Liver (tissue), 9 donors: ENCODE measurements around the gene PRSS33. TPM values are rescaled to one million over a fixed set of nuclear protein-coding genes. Genes with fewer than 3 reads are reported as not detected.

ENCODE experiments used
- DNase-seq: peaks from one replicate; pipeline ENCODE4 v3.0.0-alpha.2; 2017; ENCODE audit warnings: low spot score
- H3K27ac ChIP-seq, 2 donors: one replicate each; pipeline ENCODE4 v1.7.0; 2013; ENCODE audit warnings: inconsistent platforms in 2 of 2, low read length in 2 of 2, control low read depth in 1 of 2, low read depth in 1 of 2, mild to moderate bottlenecking in 1 of 2
- H3K27me3 ChIP-seq, 4 donors: one replicate each; pipeline versions ENCODE4 v1.6.1 to v1.7.0; 2013; ENCODE audit warnings: low read length in 3 of 4, inconsistent platforms in 1 of 4, mild to moderate bottlenecking in 1 of 4, moderate library complexity in 1 of 4; ENCODE audit not compliant: control insufficient read depth in 4 of 4, insufficient read depth in 4 of 4
- H3K36me3 ChIP-seq, 4 donors: one replicate each; pipeline versions ENCODE4 v1.6.1 to v1.7.0; 2013; ENCODE audit warnings: low read length in 3 of 4, mild to moderate bottlenecking in 3 of 4, low read depth in 1 of 4, moderate library complexity in 1 of 4; ENCODE audit not compliant: control insufficient read depth in 4 of 4, insufficient read depth in 3 of 4
- H3K4me1 ChIP-seq, 4 donors: one replicate each; pipeline versions ENCODE4 v1.6.1 to v1.7.0; 2013; ENCODE audit warnings: low read length in 3 of 4, mild to moderate bottlenecking in 3 of 4, moderate library complexity in 1 of 4; ENCODE audit not compliant: control insufficient read depth in 4 of 4, insufficient read depth in 4 of 4
- H3K4me3 ChIP-seq, 3 donors: one replicate each; pipeline versions ENCODE4 v1.6.1 to v1.7.0; 2013; ENCODE audit warnings: low read length in 3 of 3, control low read depth in 1 of 3, low read depth in 1 of 3, mild to moderate bottlenecking in 1 of 3
- H3K9ac ChIP-seq, 2 donors: one replicate each; pipeline ENCODE4 v1.7.0; 2013; ENCODE audit warnings: low read length in 2 of 2, mild to moderate bottlenecking in 2 of 2, moderate library complexity in 2 of 2, control low read depth in 1 of 2, low read depth in 1 of 2
- H3K9me3 ChIP-seq, 4 donors: one replicate each; pipeline versions ENCODE4 v1.6.1 to v1.7.0; 2013; ENCODE audit warnings: low read length in 3 of 4; ENCODE audit not compliant: control insufficient read depth in 4 of 4
- EGR1 ChIP-seq, 2 donors: IDR thresholded peaks; 2 replicates each; pipeline ENCODE4 v1.6.1; 2016 to 2018; ENCODE audit warnings: antibody characterized with exemption in 2 of 2, low read depth in 2 of 2
- FOXA1 ChIP-seq: IDR thresholded peaks from 2 replicates; pipeline ENCODE4 v1.6.1; 2016; ENCODE audit warnings: antibody characterized with exemption
- FOXA2 ChIP-seq: IDR thresholded peaks from 2 replicates; pipeline ENCODE4 v1.6.1; 2016; ENCODE audit warnings: antibody characterized with exemption
- GABPA ChIP-seq, 2 donors: IDR thresholded peaks in 1 of 2; conservative IDR thresholded peaks in 1 of 2; 2 replicates each; pipeline ENCODE4 v1.6.1; 2016; ENCODE audit warnings: antibody characterized with exemption in 2 of 2, mild to moderate bottlenecking in 1 of 2, moderate library complexity in 1 of 2
- HNF4A ChIP-seq, 2 donors: conservative IDR thresholded peaks; 2 replicates each; pipeline ENCODE4 v1.6.1; 2016; ENCODE audit warnings: antibody characterized with exemption in 2 of 2, mild to moderate bottlenecking in 2 of 2
- JUND ChIP-seq, 2 donors: IDR thresholded peaks; 2 replicates each; pipeline ENCODE4 v1.6.1; 2016; ENCODE audit warnings: antibody characterized with exemption in 2 of 2
- MAX ChIP-seq: IDR thresholded peaks from 2 replicates; pipeline ENCODE4 v1.6.1; 2016; ENCODE audit warnings: antibody characterized with exemption
- NR2F2 ChIP-seq: IDR thresholded peaks from 2 replicates; pipeline ENCODE4 v1.6.1; 2016; ENCODE audit warnings: antibody characterized with exemption
- RAD21 ChIP-seq, 2 donors: IDR thresholded peaks; 2 replicates each; pipeline ENCODE4 v1.6.1; 2016; ENCODE audit warnings: antibody characterized with exemption in 2 of 2, mild to moderate bottlenecking in 2 of 2
- REST ChIP-seq: IDR thresholded peaks from 2 replicates; pipeline ENCODE4 v1.6.1; 2016; ENCODE audit warnings: antibody characterized with exemption, mild to moderate bottlenecking
- RXRA ChIP-seq, 2 donors: IDR thresholded peaks; 2 replicates each; pipeline ENCODE4 v1.6.1; 2017 to 2018; ENCODE audit warnings: antibody characterized with exemption in 2 of 2, mild to moderate bottlenecking in 1 of 2
- SP1 ChIP-seq: IDR thresholded peaks from 2 replicates; pipeline ENCODE4 v1.6.1; 2018; ENCODE audit warnings: antibody characterized with exemption, mild to moderate bottlenecking
- TAF1 ChIP-seq: conservative IDR thresholded peaks from 2 replicates; pipeline ENCODE4 v1.6.1; 2016; ENCODE audit warnings: antibody characterized with exemption, mild to moderate bottlenecking
- YY1 ChIP-seq: IDR thresholded peaks from 2 replicates; pipeline ENCODE4 v1.6.1; 2016; ENCODE audit warnings: antibody characterized with exemption, mild to moderate bottlenecking
- ZBTB33 ChIP-seq: IDR thresholded peaks from 2 replicates; pipeline ENCODE4 v1.6.1; 2016; ENCODE audit warnings: antibody characterized with exemption
- WGBS: extraction: QIAGEN DNeasy Blood & Tissue Kit; methylation state at CpG from one replicate; pipeline ENCODE4 v1.1.7; 2013; 5-methylcytosine and 5-hydroxymethylcytosine counted together
- polyA plus RNA-seq, 2 donors: library from polyadenylated mRNA; stranded (reverse) in 1 of 2; unstranded in 1 of 2; fragments of 200-250 nt in 1 of 2; fragments of >200 nt in 1 of 2; fragmentation: Nextera tagmentation in 1 of 2; extraction: Ambion mirVana in 1 of 2; gene quantifications; one replicate each; pipeline versions ENCODE4 v1.2.1 to v1.2.3, GENCODE V29; 2013 to 2015
- total RNA-seq, 2 donors: library from RNA; depleted of rRNA; stranded (reverse); fragments of >200 nt; gene quantifications; one replicate each; pipeline ENCODE4 v1.2.3, GENCODE V29; 2014
- TF ChIP-seq, protein P1 (sequence below): fragments of 150-350 bp; IDR thresholded peaks from 2 replicates; pipeline ENCODE4 v1.5.1; 2017; ENCODE audit warnings: improper control_type of control experiment, low read depth, low read length; ENCODE audit not compliant: missing input control
- TF ChIP-seq, protein P2 (sequence below): IDR thresholded peaks from 2 replicates; pipeline ENCODE4 v1.6.1; 2016; ENCODE audit warnings: antibody characterized with exemption
- donor health status: healthy.
- donor health status: healthy.
- donor health status: healthy.
- donor health status: healthy.
- donor health status: healthy.

PRSS33 gene
- total and polyA plus RNA-seq, 4 donors = not detected

- H3K27me3 ChIP-seq = no peaks in the 10 kb centered on the region
- no peaks in the 10 kb centered on the region for H3K4me1 ChIP-seq
- no peaks in the 10 kb centered on the region for H3K9me3 ChIP-seq
- no peak overlapping the region for H3K4me3 ChIP-seq
- H3K27ac ChIP-seq = no peak overlapping the region
- H3K9ac ChIP-seq = no peak overlapping the region
- H3K36me3 ChIP-seq = no peaks in the 10 kb centered on the region
- no peak for DNase-seq
- no peak for TF ChIP-seq ZBTB33
- no peak for TF ChIP-seq FOXA1
- TF ChIP-seq SP1 = no peak
- TF ChIP-seq YY1 = no peak
- TF ChIP-seq TAF1 = no peak
- TF ChIP-seq GABPA (IDR thresholded peaks at IDR 0.05 in 1 of 2, conservative IDR thresholded peaks at IDR 0.05 in 1 of 2) = no peak
- TF ChIP-seq, protein P1, sequence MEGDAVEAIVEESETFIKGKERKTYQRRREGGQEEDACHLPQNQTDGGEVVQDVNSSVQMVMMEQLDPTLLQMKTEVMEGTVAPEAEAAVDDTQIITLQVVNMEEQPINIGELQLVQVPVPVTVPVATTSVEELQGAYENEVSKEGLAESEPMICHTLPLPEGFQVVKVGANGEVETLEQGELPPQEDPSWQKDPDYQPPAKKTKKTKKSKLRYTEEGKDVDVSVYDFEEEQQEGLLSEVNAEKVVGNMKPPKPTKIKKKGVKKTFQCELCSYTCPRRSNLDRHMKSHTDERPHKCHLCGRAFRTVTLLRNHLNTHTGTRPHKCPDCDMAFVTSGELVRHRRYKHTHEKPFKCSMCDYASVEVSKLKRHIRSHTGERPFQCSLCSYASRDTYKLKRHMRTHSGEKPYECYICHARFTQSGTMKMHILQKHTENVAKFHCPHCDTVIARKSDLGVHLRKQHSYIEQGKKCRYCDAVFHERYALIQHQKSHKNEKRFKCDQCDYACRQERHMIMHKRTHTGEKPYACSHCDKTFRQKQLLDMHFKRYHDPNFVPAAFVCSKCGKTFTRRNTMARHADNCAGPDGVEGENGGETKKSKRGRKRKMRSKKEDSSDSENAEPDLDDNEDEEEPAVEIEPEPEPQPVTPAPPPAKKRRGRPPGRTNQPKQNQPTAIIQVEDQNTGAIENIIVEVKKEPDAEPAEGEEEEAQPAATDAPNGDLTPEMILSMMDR = no peak
- no peak for TF ChIP-seq EGR1 (IDR thresholded peaks at IDR 0.05; ENCODE audit: low read depth in 2 of 2)
- no peak for TF ChIP-seq NR2F2
- TF ChIP-seq JUND (IDR thresholded peaks at IDR 0.05) = no peak
- no peak for TF ChIP-seq RXRA (IDR thresholded peaks at IDR 0.05)
- TF ChIP-seq RAD21 (IDR thresholded peaks at IDR 0.05) = no peak
- WGBS = 89% methylated on average over 9 of the region's 9 CpGs
Observed at GRCh38 chr16:2745961-2746360, 41.4 kb downstream of the PRSS33 start.

- H3K27me3 ChIP-seq = no peaks in the 10 kb centered on the region
- H3K36me3 ChIP-seq = no peaks in the 10 kb centered on the region
- no peak overlapping the region for H3K27ac ChIP-seq
- WGBS = 84% methylated on average over 15 of the region's 15 CpGs
- no peak for DNase-seq
- no peak overlapping the region for H3K9ac ChIP-seq
- H3K9me3 ChIP-seq = no peaks in the 10 kb centered on the region
- no peaks in the 10 kb centered on the region for H3K4me1 ChIP-seq
- no peak overlapping the region for H3K4me3 ChIP-seq
- no peak for TF ChIP-seq HNF4A (conservative IDR thresholded peaks at IDR 0.05)
- TF ChIP-seq EGR1 (IDR thresholded peaks at IDR 0.05; ENCODE audit: low read depth in 2 of 2) = no peak
- TF ChIP-seq MAX = no peak
- TF ChIP-seq JUND (IDR thresholded peaks at IDR 0.05) = no peak
- no peak for TF ChIP-seq REST
- no peak for TF ChIP-seq FOXA2
- TF ChIP-seq NR2F2 = no peak
- no peak for TF ChIP-seq GABPA (IDR thresholded peaks at IDR 0.05 in 1 of 2, conservative IDR thresholded peaks at IDR 0.05 in 1 of 2)
- TF ChIP-seq TAF1 = no peak
- no peak for TF ChIP-seq YY1
- TF ChIP-seq, protein P2, sequence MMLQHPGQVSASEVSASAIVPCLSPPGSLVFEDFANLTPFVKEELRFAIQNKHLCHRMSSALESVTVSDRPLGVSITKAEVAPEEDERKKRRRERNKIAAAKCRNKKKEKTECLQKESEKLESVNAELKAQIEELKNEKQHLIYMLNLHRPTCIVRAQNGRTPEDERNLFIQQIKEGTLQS = no peak
- no peak for TF ChIP-seq ZBTB33
Observed at GRCh38 chr16:2745116-2745890, 42.1 kb downstream of the PRSS33 start.
